DOHH2 (cell line): ENCODE measurements around the gene SNX11.

Source experiments
- CTCF ChIP-seq: fragments of 200-600 bp; sonication (generic); IDR thresholded peaks from one replicate; pipeline ENCODE4 v1.5.1; 2014; ENCODE audit warnings: antibody characterized with exemption, mild to moderate bottlenecking, low read depth, low read length; ENCODE audit not compliant: poor library complexity, severe bottlenecking
- EZH2phosphoT487 ChIP-seq: fragments of 200-600 bp; sonication (generic); IDR thresholded peaks from 2 replicates; pipeline ENCODE4 v1.6.1; 2017; ENCODE audit warnings: borderline replicate concordance, mild to moderate bottlenecking, antibody characterized with exemption, low read length, moderate library complexity, mixed read lengths

GRCh38 chr17:48123111-48123510, 15.5 kb downstream of the SNX11 start:
- TF ChIP-seq CTCF (no peak), EZH2phosphoT487 (no peak)
